ENCODE data around the gene HOXC12. TPM values are rescaled to one million over a fixed set of nuclear protein-coding genes. Genes with fewer than 3 reads are reported as not detected.

HOXC12 gene
- total RNA-seq, 1 experiment from 2014 or later = not detected

DNA sequence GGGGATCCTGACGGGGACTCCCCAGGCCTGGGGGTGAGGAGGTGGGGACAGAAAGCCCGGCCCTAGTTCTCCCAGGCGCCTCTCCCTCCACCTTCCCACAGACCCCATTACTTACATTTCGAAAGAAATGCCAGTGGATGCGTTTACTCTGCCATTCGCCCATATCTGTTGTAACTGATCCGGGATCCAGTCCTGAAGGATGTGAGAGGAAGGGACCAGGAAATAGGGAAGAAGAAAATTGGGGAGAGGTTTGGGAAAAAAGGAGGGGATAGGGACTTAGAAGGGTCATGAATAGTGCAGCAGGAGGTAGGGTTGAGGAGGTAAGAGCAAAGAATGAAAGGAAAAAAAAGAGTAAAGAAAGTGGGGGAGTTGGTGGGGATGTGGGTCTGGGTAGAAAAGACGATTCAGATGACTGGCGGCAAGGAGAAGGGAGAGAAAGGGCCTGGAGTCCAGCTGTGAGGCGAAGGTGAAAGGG lies 1.1 kb downstream of the HOXC12 start (continued):
- TF ChIP-seq, protein P1, sequence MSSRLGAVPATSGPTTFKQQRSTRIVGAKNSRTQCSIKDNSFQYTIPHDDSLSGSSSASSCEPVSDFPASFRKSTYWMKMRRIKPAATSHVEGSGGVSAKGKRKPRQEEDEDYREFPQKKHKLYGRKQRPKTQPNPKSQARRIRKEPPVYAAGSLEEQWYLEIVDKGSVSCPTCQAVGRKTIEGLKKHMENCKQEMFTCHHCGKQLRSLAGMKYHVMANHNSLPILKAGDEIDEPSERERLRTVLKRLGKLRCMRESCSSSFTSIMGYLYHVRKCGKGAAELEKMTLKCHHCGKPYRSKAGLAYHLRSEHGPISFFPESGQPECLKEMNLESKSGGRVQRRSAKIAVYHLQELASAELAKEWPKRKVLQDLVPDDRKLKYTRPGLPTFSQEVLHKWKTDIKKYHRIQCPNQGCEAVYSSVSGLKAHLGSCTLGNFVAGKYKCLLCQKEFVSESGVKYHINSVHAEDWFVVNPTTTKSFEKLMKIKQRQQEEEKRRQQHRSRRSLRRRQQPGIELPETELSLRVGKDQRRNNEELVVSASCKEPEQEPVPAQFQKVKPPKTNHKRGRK (CRISPR knock-in tag; IDR thresholded peaks at IDR 0.05; ENCODE audit: borderline replicate concordance) = no peak
- TF ChIP-seq, protein P2, sequence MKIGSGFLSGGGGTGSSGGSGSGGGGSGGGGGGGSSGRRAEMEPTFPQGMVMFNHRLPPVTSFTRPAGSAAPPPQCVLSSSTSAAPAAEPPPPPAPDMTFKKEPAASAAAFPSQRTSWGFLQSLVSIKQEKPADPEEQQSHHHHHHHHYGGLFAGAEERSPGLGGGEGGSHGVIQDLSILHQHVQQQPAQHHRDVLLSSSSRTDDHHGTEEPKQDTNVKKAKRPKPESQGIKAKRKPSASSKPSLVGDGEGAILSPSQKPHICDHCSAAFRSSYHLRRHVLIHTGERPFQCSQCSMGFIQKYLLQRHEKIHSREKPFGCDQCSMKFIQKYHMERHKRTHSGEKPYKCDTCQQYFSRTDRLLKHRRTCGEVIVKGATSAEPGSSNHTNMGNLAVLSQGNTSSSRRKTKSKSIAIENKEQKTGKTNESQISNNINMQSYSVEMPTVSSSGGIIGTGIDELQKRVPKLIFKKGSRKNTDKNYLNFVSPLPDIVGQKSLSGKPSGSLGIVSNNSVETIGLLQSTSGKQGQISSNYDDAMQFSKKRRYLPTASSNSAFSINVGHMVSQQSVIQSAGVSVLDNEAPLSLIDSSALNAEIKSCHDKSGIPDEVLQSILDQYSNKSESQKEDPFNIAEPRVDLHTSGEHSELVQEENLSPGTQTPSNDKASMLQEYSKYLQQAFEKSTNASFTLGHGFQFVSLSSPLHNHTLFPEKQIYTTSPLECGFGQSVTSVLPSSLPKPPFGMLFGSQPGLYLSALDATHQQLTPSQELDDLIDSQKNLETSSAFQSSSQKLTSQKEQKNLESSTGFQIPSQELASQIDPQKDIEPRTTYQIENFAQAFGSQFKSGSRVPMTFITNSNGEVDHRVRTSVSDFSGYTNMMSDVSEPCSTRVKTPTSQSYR (CRISPR knock-in tag; IDR thresholded peaks at IDR 0.05) = no peak
- no peak for TF ChIP-seq NR2C2 (CRISPR knock-in tag; IDR thresholded peaks at IDR 0.05)

DNA sequence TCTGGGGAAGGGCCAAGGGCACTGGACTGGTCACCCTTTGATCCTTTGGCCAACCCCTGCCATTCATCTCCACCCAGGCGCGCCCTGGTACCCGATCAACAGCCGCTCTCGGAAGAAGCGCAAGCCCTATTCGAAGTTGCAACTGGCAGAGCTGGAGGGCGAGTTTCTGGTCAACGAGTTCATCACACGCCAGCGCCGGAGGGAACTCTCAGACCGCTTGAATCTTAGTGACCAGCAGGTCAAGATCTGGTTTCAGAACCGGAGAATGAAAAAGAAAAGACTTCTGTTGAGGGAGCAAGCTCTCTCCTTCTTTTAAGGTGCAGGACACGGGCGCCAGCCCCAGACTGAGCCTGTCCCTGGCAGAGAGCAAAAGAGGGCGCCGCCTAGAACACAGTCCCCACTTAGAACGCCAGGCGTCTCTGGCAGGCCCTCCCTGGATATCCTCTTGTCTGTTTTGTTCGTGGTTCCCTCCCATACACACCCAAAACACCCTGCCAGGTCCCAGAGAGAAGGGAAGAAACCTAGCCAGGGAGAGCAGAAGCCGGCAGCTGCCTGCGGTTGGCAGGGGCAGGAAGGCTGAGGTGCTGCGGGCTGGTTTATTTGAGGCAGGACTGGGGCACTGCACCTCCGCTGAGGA lies 1.7 kb downstream of the HOXC12 start:
- Mint-ChIP-seq H3K36me3 (no peaks in the 10 kb centered on the region), H3K4me1 (peaks cover 21% of the 10 kb centered on the region), H3K9me3 (no peaks in the 10 kb centered on the region), H3K27ac (no peak overlapping the region), H3K4me3 (peak overlapping the region; percentile 33; the same call in 1 of the 2 replicates), H3K27me3 (ENCODE audit: low read depth) (peaks cover 100% of the 10 kb centered on the region)
- TF ChIP-seq ETV6 (CRISPR knock-in tag; IDR thresholded peaks at IDR 0.05) (no peak), SOX15 (CRISPR knock-in tag; IDR thresholded peaks at IDR 0.05) (no peak), GRHL2 (CRISPR knock-in tag; IDR thresholded peaks at IDR 0.05; ENCODE audit: insufficient replicate concordance, severe bottlenecking) (no peak), KAT7 (CRISPR knock-in tag; IDR thresholded peaks at IDR 0.05; ENCODE audit: borderline replicate concordance) (no peak), NR2C2 (CRISPR knock-in tag; IDR thresholded peaks at IDR 0.05) (no peak), ZNF423 (CRISPR knock-in tag; IDR thresholded peaks at IDR 0.05) (no peak), JAZF1 (CRISPR knock-in tag; IDR thresholded peaks at IDR 0.05) (no peak), FOXJ3 (CRISPR knock-in tag; IDR thresholded peaks at IDR 0.05; ENCODE audit: borderline replicate concordance) (no peak)
- TF ChIP-seq, protein P3, sequence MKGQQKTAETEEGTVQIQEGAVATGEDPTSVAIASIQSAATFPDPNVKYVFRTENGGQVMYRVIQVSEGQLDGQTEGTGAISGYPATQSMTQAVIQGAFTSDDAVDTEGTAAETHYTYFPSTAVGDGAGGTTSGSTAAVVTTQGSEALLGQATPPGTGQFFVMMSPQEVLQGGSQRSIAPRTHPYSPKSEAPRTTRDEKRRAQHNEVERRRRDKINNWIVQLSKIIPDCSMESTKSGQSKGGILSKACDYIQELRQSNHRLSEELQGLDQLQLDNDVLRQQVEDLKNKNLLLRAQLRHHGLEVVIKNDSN (CRISPR knock-in tag; IDR thresholded peaks at IDR 0.05) = no peak
- TF ChIP-seq, protein P4, sequence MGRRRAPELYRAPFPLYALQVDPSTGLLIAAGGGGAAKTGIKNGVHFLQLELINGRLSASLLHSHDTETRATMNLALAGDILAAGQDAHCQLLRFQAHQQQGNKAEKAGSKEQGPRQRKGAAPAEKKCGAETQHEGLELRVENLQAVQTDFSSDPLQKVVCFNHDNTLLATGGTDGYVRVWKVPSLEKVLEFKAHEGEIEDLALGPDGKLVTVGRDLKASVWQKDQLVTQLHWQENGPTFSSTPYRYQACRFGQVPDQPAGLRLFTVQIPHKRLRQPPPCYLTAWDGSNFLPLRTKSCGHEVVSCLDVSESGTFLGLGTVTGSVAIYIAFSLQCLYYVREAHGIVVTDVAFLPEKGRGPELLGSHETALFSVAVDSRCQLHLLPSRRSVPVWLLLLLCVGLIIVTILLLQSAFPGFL (CRISPR knock-in tag; IDR thresholded peaks at IDR 0.05; ENCODE audit: borderline replicate concordance) = no peak
- TF ChIP-seq, protein P5, sequence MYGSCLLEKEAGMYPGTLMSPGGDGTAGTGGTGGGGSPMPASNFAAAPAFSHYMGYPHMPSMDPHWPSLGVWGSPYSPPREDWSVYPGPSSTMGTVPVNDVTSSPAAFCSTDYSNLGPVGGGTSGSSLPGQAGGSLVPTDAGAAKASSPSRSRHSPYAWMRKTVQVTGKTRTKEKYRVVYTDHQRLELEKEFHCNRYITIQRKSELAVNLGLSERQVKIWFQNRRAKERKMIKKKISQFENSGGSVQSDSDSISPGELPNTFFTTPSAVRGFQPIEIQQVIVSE (CRISPR knock-in tag; IDR thresholded peaks at IDR 0.05; ENCODE audit: borderline replicate concordance) = no peak
- TF ChIP-seq, protein P6, sequence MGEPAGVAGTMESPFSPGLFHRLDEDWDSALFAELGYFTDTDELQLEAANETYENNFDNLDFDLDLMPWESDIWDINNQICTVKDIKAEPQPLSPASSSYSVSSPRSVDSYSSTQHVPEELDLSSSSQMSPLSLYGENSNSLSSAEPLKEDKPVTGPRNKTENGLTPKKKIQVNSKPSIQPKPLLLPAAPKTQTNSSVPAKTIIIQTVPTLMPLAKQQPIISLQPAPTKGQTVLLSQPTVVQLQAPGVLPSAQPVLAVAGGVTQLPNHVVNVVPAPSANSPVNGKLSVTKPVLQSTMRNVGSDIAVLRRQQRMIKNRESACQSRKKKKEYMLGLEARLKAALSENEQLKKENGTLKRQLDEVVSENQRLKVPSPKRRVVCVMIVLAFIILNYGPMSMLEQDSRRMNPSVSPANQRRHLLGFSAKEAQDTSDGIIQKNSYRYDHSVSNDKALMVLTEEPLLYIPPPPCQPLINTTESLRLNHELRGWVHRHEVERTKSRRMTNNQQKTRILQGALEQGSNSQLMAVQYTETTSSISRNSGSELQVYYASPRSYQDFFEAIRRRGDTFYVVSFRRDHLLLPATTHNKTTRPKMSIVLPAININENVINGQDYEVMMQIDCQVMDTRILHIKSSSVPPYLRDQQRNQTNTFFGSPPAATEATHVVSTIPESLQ (CRISPR knock-in tag; IDR thresholded peaks at IDR 0.05) = no peak
- DNase-seq (ENCODE audit: low spot score) (no peak), ATAC-seq (0 out of 2 replicates have a peak, but pooled peaks have one; percentile 5)
- POLR2A ChIA-PET = no interaction called here
- CTCF ChIA-PET = interaction anchor here (0.9 to 1.1 kb wide), 2 partner anchors 10 to 13 kb away, joined by 3 read pairs; no protein-coding TSS in a partner anchor

All from WTC11 (cell line).